SIG-M5 treated with dmso at 0.1 percent for 504 hours (cell line): ENCODE results near the gene C19orf25.
A peak's percentile ranks its signal among the peaks of the same experiment; 100 is the strongest.
"Not testable (repeated sequence)": the region's sequence is repeated elsewhere in the genome, so short reads cannot be mapped to it uniquely, and the experiment has no call there.

ENCODE experiments used
- DNase-seq: peaks from one replicate; lab custom pipeline; 2025; ENCODE audit not compliant: unreplicated experiment; lab: John Stamatoyannopoulos, UW

C19orf25 gene

DNA sequence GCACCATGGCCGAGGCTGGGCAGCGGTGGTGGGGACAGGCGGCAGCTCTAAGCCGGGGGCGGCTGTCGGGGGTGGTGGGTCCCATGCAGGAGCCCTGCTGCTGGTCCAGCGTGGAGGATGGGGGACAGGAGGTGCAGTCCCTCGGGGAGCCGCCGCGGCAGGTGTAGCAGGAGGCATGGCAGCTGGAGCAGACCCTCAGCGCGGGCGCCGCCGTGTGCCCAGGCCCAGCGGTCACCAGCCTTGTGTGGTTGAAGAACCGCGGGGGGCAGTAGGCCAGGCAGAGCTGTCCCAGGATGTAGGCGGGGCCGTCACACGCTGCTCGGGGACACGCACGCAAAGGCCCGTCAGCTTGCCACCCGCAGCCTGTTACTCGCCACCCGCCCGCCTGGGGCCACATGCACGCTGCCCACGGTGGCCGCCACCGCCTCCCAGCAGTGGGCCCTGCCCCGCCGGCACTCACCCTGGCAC lies 2.9 kb upstream of the C19orf25 start:
- no peak for DNase-seq

DNA sequence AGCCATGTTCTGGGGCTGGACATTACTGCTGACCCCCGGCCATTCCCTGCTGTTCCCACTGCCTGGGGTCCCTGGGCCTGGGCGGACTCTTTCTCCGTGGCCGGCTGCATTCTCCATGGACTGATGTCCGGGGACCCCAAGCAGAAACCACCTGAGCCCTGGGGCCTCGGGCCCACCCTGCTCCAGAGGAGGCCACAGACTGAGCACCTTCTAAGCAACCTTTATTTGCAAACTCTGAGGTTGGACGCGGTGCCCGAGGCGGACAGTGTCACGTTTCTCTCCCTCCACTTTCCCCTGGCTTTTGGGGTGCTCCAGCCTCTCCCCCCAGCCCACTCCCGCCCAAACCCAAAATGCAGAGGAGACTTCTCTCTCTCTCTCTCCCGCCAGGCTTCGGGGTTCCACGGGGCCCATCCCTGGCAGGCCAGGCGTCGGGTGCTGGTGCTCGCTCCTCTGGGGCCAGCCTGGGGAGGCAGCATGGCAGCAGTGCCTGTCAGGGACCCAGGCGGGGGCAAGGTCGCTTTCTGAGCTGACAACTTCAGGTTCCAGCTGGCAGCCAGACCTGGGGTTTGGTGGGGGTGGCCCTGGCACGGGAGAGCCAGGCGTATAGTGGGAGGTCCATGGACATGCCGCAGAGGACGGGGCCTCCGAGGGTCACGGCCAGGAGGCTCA lies 2.3 kb upstream of the C19orf25 start:
- DNase-seq = no peak

DNA sequence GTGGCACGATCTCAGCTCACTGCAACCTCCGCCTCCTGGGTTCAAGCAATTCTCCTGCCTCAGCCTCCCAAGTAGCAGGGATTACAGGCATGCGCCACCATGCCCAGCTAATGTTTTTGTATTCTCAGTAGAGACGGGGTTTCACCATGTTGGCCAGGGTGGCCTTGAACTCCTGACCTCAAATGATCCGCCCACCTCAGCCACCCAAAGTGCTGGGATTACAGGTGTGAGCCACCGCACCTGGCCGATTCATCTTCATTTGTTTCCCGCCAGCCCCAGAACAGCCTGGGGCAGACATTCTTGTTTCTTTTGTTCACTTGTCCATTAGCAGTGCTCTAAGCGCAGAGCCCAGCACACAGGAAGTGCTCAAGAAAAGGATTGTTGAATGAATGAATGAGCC lies 2.0 kb downstream of the C19orf25 start:
- not testable (repeated sequence) for DNase-seq

DNA sequence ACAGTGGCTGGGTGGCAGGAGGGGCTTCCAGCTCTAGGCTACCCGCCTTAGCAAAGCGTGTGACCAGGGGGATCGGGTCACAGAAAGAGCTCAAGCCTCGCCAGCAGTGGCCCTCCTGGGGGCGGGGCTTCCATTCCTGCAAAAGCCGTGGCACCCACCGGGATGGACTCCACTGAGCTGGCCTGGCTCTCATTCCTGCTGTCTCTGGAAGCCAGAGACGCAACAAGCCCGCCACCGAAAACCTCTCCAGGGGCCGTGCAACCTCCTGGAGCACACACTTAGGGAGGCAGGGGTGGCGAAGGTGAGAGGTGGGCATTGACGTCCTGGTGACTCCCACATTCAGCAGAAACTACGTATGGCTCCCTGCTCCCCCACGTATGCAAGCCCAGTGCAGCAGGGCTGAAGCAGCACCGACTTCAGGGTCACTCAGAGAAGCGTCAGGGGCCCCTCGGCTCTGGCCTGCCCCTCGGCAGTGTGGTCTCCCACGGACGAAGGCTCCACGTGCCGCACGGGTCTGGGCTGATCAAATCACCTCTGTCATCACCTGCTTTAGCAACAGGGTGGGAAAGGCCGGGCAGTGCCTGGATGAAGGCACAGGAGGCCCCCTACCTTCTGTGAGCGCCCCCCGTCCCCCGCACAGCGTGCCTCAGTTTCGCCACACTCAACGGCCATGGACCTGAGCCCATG lies 3.1 kb downstream of the C19orf25 start:
- no peak for DNase-seq

DNA sequence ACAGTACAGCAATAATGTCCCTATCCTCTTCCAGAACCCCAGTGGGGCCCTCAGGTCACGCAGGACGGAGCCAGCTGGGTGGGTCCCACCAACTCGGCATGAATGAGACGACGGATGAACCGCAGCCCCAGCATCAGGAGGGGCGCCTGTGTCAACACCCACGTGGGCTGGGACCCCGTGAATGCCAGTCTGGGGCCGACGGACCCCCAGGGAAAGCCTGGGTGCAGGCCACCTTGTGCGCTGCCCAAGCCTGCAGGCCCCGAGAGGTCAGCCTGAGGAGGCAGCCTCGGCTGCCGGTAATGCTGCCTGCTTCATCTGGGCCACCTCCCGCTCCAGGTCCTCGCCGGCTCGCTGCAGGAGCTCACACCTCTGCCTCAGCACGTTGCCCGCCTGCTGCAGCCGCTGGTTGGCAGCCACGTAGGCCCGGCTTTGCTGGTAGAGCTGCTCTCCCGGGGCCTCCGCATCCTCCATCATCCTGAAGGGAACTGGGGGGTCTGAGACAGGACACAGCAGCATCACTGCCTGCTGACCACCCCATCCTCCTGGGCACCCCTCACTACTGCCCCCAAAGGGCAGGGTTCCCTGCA lies 4.2 kb downstream of the C19orf25 start:
- no peak for DNase-seq

DNA sequence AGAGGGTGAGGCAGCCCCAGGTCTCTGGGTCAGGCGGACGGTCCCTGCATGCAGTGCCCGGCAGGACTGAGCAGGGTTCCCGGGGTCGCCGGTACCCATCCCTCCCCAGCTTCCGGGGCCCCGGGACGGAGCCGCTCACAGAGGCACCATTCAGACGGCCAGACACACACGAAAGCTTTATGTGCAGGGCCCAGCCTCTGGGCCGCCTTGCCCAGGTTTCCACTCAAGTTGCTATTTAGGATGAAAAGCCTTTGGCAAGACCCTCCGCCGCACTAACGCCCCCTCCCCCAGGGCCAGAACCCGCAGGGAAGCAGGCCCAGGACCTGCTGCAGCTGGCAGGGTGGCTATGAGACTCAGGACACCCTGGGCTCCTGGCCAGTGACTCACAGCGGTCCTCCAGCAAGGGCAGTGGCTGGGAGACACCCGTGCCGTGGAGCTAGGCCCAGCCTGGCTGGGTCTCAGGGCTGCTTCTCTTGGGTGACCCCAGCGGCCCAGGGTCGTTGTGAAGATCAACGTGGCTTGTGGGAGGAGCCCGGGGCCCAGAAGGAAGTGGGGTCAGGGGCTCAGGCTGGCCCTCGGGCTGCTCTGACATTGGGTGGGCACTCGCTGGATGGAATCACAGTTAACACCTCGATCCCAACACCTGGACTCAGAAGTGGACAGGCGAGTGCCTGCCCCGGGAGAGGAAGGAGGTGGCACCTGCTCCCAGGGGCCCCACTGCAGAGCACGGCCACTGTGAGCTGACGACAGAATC lies 4.8 kb downstream of the C19orf25 start:
- DNase-seq = no peak

DNA sequence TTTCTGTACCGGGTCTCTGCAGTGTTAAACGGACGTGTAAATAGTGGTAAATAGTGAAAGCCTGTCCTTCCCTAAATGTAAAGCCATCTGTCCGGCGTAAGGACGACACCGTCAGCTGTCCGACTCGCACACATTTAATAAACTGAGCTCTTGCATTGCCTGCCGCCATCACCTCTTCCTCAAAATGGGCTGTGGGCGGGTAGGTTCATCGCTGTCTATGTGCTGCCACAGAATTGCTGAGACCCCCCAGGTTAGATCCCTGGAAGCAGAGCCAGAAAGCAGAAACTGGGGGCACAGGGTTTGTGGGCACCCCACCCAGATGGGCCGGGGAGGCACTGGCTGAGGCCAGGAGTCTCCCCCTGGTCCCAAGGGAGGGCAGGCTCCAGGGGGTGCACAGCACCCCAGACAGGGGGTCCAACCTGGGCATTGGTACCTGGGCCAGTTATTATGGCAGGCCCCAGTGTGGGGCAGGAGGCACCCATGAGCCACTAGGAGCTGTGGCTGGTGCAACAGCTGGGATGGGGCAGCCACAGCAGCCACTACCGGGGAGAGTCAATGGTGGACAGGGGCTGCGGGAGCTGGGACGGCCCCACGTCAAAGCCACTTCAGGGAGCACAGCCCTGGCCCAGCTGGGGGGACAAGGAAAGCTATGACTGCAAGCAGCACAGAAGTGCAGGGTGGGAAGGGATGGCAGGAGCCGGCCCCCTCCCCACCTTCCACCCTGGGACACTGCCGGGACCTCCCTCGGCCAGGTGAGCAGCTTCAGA lies 5.7 kb downstream of the C19orf25 start:
- DNase-seq = no peak

DNA sequence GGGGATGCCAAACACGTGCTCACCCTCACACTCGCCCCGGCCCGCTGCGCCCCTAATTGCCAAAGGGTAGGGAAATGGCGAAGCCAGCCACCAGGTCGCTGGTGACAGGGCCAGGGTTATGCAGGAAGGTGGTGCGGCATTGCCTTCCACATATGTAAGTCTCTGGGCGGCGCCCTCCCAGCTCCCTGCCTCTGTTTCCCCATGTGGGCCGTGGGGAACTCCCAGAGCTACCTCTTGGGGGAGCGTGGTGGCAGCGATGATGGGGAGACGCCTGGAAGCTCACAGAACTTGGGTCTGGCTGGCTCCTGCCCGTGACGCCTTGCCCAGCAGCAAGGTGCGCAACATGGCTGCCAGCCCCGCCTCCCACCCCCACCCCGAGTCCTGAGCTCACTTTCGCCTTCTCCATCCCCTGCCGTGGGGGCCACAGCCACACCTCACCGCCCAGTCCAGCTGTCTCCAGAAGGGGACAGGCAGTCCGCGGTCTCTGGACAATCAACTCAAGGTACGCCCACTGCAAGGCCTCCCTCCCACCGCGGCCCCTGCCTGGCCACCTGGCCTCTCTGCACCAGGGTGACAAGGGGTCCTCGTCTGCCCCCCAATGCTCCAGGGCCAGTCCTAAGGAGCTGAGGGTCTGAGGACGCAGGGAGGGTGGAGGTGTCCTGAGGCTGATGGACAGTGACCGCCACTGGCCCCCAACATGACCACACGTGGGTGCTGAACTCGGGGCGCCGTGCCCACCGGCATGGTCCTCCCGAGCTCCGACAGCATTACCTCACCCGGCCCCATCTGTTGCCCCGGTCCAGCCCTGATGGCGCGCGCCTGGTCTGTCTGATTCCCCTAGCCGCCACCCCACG lies 6.6 kb downstream of the C19orf25 start:
- DNase-seq = no peak

DNA sequence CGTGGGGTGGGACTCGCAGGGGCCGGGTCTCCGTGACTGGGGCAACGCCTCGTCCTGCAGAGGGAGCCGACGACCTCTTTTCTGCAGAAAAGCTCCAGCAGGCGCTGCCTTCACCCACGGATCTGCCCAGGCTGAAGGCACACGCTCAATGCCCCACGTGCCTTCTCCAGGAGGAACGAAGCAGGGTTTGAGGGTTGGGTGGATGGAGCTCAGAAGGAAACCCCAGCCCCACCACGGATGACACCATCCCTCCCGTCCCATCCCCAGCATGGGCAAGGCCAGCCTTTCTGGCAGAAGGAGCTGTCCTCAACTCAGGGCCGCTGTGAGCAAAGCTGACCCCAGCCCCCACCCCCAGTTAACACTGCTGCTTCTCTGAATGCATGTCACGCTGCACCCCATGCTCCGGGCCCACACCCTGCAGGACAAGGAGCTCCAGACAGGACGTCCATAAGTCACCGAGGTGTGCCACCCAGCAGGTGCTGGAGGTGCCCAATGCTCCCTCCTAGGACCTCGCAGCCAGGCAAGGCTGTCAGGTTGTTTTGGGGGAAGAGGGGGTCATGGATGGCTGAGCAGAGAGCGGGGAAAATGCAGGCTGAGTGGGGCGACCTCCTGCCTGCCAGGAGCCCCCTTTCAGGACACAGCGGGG lies 7.4 kb downstream of the C19orf25 start:
- DNase-seq = no peak

DNA sequence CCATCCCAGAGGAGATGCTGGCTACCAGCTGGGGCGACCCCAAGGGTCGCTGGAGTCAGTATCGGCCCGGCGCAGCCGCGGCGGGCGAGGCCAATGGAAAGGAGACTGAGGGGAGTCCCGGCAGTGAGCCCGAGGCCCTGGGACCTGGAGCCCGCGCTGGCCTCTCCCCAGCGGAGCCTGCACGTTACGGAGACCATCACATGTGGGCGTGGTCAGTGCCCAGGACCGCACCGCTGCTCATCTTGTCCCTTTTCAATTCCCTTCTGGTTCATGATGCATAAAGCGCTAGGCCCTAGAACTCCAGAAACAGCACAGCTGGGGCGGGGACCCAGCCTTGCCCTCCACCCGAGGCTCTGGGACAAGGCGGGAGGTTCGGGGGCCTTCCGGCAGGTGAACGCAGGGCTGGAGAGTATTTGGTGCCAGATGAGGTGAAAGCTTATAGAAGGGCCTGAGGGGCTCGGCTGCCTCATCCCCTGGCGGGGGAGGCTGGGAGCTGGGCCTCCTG lies 8.0 kb downstream of the C19orf25 start:
- no peak for DNase-seq

DNA sequence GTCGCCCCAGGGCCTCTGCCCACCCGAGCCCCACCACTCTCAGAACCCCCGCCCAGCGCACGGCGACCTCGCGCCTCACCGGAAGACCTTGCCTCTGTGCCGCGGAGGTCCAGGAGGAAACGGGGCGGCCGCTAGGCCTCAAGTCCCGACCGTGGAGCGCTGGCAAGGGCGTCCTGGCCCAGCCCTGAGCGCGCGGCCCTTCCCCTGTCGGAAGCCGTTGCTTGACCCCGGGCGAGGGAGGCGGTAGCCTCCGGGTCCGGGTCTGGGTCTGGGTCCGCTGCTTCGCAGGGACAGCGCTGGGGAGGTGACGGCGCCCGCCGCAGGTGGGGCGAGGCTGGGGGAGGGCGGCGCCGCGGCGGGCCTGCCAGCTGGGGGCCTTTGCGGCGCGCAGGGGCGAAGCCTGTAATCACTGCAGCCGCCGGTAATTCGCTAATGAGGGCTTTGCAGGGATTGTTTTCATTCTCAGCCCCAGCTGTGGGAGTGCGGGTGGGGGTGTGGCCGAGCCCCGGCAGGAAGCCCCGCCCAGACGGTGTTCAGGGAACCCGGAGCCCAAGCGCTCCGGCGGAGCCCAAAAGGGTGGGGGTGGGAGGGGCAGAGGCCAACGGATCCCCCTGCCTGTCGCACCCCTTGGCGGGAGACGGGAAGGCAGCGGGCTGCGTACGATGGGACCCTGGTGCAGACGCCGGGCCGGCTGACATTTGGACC lies 8.6 kb downstream of the C19orf25 start:
- peak; percentile 39 for DNase-seq

DNA sequence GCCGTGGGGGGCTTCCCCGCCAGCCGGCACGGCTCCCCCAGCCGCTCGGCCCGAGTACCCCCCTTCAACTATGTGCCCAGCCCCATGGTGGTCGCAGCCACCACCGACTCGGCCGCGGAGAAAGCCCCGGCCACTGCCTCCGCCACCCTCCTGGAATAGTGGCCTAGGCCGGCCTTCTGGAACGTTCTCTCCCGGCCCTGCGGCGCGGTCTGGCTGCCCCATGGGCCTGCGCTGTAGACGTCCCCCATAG lies 9.0 kb downstream of the C19orf25 start:
- no peak for DNase-seq

DNA sequence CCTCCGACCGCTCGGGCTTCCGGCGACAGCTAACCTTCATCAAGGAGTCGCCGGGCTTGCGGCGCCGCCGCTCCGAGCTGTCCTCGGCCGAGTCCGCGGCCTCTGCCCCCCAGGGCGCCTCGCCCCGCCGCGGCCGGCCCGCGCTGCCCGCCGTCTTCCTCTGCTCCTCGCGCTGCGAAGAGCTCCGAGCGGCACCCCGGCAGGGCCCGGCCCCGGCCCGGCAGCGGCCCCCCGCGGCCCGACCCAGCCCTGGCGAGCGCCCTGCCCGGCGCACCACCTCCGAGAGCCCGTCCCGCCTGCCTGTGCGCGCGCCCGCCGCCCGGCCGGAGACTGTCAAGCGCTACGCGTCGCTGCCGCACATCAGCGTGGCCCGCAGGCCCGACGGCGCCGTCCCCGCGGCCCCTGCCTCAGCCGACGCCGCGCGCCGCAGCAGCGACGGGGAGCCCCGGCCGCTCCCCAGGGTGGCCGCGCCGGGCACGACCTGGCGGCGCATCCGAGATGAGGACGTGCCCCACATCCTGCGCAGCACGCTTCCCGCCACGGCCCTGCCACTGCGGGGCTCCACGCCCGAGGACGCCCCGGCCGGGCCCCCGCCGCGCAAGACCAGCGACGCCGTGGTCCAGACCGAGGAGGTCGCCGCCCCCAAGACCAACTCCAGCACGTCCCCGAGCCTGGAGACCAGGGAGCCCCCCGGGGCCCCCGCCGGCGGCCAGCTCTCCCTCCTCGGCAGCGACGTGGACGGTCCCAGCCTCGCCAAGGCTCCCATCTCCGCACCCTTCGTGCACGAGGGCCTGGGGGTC lies 9.6 kb downstream of the C19orf25 start:
- no peak for DNase-seq

DNA sequence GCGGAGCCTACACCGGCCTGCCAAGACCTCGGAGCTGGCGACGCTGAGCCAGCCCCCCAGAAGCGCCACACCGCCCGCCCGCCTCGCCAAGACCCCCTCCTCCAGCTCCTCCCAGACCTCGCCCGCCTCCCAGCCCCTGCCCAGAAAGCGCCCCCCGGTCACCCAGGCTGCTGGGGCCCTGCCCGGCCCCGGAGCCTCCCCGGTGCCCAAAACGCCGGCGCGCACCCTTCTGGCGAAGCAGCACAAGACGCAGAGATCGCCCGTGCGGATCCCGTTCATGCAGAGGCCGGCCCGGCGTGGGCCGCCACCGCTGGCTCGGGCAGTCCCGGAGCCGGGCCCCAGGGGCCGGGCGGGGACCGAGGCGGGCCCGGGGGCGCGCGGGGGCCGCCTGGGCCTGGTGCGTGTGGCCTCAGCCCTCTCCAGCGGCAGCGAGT lies 10.2 kb downstream of the C19orf25 start:
- no peak for DNase-seq

DNA sequence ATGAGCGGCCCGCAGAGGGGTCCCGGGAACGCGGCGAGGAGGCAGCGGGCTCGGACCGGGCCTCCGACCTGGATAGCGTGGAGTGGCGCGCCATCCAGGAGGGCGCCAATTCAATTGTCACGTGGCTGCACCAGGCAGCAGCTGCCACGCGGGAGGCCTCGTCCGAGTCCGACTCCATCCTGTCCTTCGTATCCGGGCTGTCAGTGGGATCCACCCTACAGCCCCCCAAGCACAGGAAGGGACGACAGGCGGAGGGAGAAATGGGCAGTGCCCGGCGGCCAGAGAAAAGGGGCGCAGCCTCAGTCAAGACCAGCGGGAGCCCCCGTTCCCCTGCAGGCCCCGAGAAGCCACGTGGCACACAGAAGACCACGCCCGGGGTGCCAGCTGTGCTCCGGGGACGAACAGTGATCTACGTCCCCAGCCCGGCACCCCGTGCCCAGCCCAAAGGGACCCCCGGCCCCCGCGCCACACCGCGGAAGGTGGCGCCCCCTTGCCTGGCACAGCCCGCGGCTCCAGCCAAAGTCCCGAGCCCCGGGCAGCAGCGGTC lies 10.7 kb downstream of the C19orf25 start:
- DNase-seq = no peak

DNA sequence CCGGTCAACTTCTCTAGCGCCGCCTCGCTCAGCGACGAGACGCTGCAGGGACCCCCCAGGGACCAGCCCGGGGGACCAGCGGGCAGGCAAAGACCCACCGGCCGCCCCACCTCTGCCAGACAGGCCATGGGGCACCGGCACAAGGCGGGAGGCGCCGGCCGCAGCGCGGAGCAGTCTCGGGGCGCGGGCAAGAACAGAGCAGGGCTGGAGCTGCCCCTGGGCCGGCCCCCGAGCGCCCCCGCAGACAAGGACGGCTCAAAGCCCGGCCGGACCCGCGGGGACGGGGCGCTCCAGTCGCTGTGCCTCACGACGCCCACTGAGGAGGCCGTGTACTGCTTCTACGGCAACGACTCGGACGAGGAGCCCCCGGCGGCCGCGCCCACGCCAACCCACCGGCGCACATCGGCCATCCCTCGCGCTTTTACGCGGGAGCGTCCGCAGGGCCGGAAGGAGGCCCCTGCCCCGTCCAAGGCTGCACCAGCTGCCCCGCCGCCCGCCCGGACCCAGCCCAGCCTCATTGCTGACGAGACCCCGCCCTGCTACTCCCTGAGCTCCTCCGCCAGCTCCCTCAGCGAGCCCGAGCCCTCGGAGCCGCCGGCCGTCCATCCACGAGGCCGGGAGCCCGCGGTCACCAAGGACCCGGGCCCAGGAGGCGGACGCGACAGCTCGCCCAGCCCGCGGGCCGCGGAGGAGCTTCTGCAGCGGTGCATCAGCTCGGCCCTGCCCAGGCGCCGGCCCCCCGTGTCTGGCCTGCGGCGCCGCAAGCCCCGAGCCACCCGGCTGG lies 11.3 kb downstream of the C19orf25 start:
- DNase-seq = no peak

DNA sequence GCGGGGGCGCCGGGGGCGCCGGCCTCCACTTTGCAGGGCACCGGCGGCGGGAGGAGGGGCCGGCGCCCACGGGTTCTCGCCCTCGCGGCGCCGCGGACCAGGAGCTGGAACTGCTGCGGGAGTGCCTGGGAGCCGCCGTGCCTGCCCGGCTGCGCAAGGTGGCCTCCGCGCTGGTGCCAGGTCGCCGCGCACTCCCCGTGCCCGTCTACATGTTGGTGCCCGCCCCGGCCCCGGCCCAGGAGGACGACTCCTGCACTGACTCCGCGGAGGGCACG lies 11.9 kb downstream of the C19orf25 start:
- no peak for DNase-seq
